PC-3 (cell line): ENCODE measurements around the gene TPM1. TPM values are rescaled to one million over a fixed set of nuclear protein-coding genes. Genes with fewer than 3 reads are reported as not detected.

Source experiments
- ATAC-seq: fragments of 200-7000 bp; cut with Tn5 transposase; 2 replicates; pipeline ENCODE4 v1.9.1; 2020; ENCODE audit warnings: mild to moderate bottlenecking, moderate library complexity
- BruUV-seq: library from RNA; stranded (reverse); fragments of 400-500 nt; replicated peaks from 2 replicates; lab custom pipeline; 2021; lab: Mats Ljungman, UMichigan
- CTCF ChIA-PET: fragments of 300-600 bp; sonication (Branson Sonifier 250); formaldehyde crosslinking; loops from one replicate; lab custom pipeline; 2022; ENCODE audit warnings: antibody characterized with exemption; lab: Charles Lee
- POLR2A ChIA-PET: fragments of 300-600 bp; sonication (Branson Sonifier 250); formaldehyde crosslinking; loops from one replicate; lab custom pipeline; 2022; ENCODE audit warnings: antibody characterized with exemption; ENCODE audit not compliant: unreplicated experiment; lab: Charles Lee
- DNase-seq: peaks from one replicate; pipeline ENCODE4 v3.0.0-alpha.2; 2015
- H2AFZ ChIP-seq: fragments of 300-600 bp; sonication (generic); 2 replicates; pipeline ENCODE4 v1.6.0; 2016; ENCODE audit warnings: antibody characterized with exemption, low read length
- H3F3A ChIP-seq: fragments of 300-600 bp; sonication (generic); one replicate; pipeline ENCODE4 v1.6.0; 2017; ENCODE audit warnings: antibody characterized with exemption, low read length, control low read depth, mild to moderate bottlenecking; ENCODE audit not compliant: unreplicated experiment
- H3K27ac ChIP-seq: fragments of 300-600 bp; sonication (generic); 2 replicates; pipeline ENCODE4 v1.5.1; 2016; ENCODE audit warnings: mild to moderate bottlenecking, low read length
- H3K27me3 ChIP-seq: fragments of 300-600 bp; sonication (generic); 2 replicates; pipeline ENCODE4 v1.6.1; 2016; ENCODE audit warnings: low read length, mixed read lengths
- H3K36me3 ChIP-seq: fragments of 300-600 bp; sonication (generic); 2 replicates; pipeline ENCODE4 v1.6.1; 2016; ENCODE audit warnings: low read depth, mixed run types, low read length, mixed read lengths
- H3K4me1 ChIP-seq: fragments of 300-600 bp; sonication (generic); 2 replicates; pipeline ENCODE4 v1.5.1; 2016; ENCODE audit warnings: low read length; ENCODE audit not compliant: insufficient read depth
- H3K4me2 ChIP-seq: fragments of 300-600 bp; sonication (generic); 2 replicates; pipeline ENCODE4 v1.6.0; 2016; ENCODE audit warnings: low read length
- H3K4me3 ChIP-seq: fragments of 300-600 bp; sonication (generic); 2 replicates; pipeline ENCODE4 v1.5.1; 2016; ENCODE audit warnings: mild to moderate bottlenecking, low read length, mixed read lengths
- H3K79me2 ChIP-seq: fragments of 300-600 bp; sonication (generic); 2 replicates; pipeline ENCODE4 v1.6.1; 2017; ENCODE audit warnings: low read length, mixed read lengths
- H3K9ac ChIP-seq: fragments of 300-600 bp; sonication (generic); 2 replicates; pipeline ENCODE4 v1.6.0; 2016; ENCODE audit warnings: mild to moderate bottlenecking, low read length
- H3K9me2 ChIP-seq: fragments of 300-600 bp; sonication (generic); replicated peaks from 2 replicates; pipeline ENCODE4 v1.6.1; 2016; ENCODE audit warnings: mixed run types, low read length, mixed read lengths
- H3K9me3 ChIP-seq: fragments of 300-600 bp; sonication (generic); 2 replicates; pipeline ENCODE4 v1.6.1; 2016; ENCODE audit warnings: low read length, mixed read lengths
- H4K20me1 ChIP-seq: fragments of 300-600 bp; sonication (generic); 2 replicates; pipeline ENCODE4 v1.6.1; 2016; ENCODE audit warnings: low read length, mixed read lengths
- CTCF ChIP-seq: fragments of 300-600 bp; sonication (generic); conservative IDR thresholded peaks from 2 replicates; pipeline ENCODE4 v1.5.1; 2017; ENCODE audit warnings: antibody characterized with exemption, low read depth, mild to moderate bottlenecking, low read length
- EZH2 ChIP-seq: fragments of 300-600 bp; sonication (generic); IDR thresholded peaks from one replicate; pipeline ENCODE4 v1.6.1; 2017; ENCODE audit warnings: antibody characterized with exemption, mild to moderate bottlenecking, low read length; ENCODE audit not compliant: unreplicated experiment
- EZH2phosphoT487 ChIP-seq: fragments of 300-600 bp; sonication (generic); IDR thresholded peaks from 2 replicates; pipeline ENCODE4 v1.6.1; 2018; ENCODE audit warnings: mild to moderate bottlenecking, antibody characterized with exemption, low read length, borderline replicate concordance
- intact Hi-C: fragments of 100-400 bp; cut with micrococcal nuclease; formaldehyde crosslinking; loops from 2 replicates; pipeline ENCODE4 v1.9.0; 2023
- total RNA-seq: library from RNA; depleted of rRNA; stranded (reverse); fragments of >200 nt; gene quantifications from 2 replicates; pipeline ENCODE4 v1.2.3, GENCODE V29; 2014

TPM1 gene
- total RNA-seq, 1 experiment from 2014 or later: 127 TPM

- Histone ChIP-seq H3K4me1 (peaks cover 12% of the 10 kb centered on the region), H3K4me3 (no peak overlapping the region), H3K9ac (no peak overlapping the region), H4K20me1 (no peaks in the 10 kb centered on the region), H3K27me3 (no peaks in the 10 kb centered on the region), H3K36me3 (no peaks in the 10 kb centered on the region), H3K27ac (no peak overlapping the region), H3K4me2 (no peak overlapping the region), H3F3A (no peaks in the 10 kb centered on the region), H3K9me2 (no peaks in the 10 kb centered on the region), H3K9me3 (no peaks in the 10 kb centered on the region), H2AFZ (no peak overlapping the region), H3K79me2 (no peaks in the 10 kb centered on the region)
- ChIA-PET POLR2A (no interaction called here), CTCF (no interaction called here)
- no TSS peak for BruUV-seq
- TF ChIP-seq EZH2 (no peak), CTCF (no peak), EZH2phosphoT487 (no peak)
- DNase-seq: no peak
- intact Hi-C loops: no loop called here
- no peak for ATAC-seq
These were observed 48.1 kb upstream of the TPM1 start for GRCh38 chr15:62994439-62994838.

- POLR2A ChIA-PET: no interaction called here
These were observed 47.4 kb upstream of the TPM1 start for GRCh38 chr15:62994975-62995681.

More at GRCh38 chr15:62994975-62995681, 47.4 kb upstream of the TPM1 start:
- no peaks in the 10 kb centered on the region for H3K27me3 ChIP-seq
- H3K9me2 ChIP-seq: no peaks in the 10 kb centered on the region
- H3K27ac ChIP-seq: no peak overlapping the region
- no TSS peak for BruUV-seq
- peaks cover 12% of the 10 kb centered on the region for H3K4me1 ChIP-seq
- H3K9me3 ChIP-seq: no peaks in the 10 kb centered on the region
- H3F3A ChIP-seq: no peaks in the 10 kb centered on the region
- DNase-seq: peak; percentile 63
- H2AFZ ChIP-seq: no peak overlapping the region
- no peak overlapping the region for H3K4me3 ChIP-seq
- no peaks in the 10 kb centered on the region for H4K20me1 ChIP-seq
- intact Hi-C loops: no loop called here
- no peak overlapping the region for H3K4me2 ChIP-seq
- H3K79me2 ChIP-seq: no peaks in the 10 kb centered on the region
- no peak overlapping the region for H3K9ac ChIP-seq
- CTCF ChIA-PET: no interaction called here
- peak; percentile 84 for ATAC-seq
- H3K36me3 ChIP-seq: no peaks in the 10 kb centered on the region
- no peak for TF ChIP-seq CTCF
- TF ChIP-seq EZH2phosphoT487: no peak
